ENCODE data around the gene CAPN12.

Gene CAPN12

DNA sequence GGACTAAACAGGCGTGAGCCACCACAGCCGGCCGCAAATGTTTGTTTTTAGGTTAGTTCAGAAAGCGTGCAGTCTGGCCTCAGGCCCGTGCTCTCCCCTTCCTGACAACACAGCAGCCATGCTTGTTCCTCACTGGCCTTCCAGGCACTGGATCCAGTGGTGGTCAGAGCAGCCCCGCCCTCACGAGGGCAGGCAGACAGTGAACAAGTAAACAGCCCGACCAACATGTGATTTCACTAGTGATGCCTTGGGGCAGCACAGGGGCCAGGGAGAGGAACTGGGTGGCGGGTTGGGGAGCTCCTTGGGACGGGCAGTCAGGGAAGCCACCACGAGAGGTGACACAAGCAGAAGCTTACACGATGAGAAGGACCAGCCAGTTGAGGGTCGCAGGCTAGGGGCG is 40.8 kb downstream of the CAPN12 start:
- H3K9me3 ChIP-seq, result no peaks in the 10 kb centered on the region
- H3K4me1 ChIP-seq (ENCODE audit: control insufficient read depth in 1 of 2, insufficient read depth in 1 of 2, low read depth in 1 of 2, low read length in 1 of 2), result no peaks in the 10 kb centered on the region
- H3K36me3 ChIP-seq, result peaks cover 87% of the 10 kb centered on the region
- no peak overlapping the region for H3K4me3 ChIP-seq (ENCODE audit: low read depth in 1 of 2, low read length in 1 of 2)
- H3K27ac ChIP-seq, result no peak overlapping the region
- H3K27me3 ChIP-seq, result no peaks in the 10 kb centered on the region
- TF ChIP-seq, protein P1, sequence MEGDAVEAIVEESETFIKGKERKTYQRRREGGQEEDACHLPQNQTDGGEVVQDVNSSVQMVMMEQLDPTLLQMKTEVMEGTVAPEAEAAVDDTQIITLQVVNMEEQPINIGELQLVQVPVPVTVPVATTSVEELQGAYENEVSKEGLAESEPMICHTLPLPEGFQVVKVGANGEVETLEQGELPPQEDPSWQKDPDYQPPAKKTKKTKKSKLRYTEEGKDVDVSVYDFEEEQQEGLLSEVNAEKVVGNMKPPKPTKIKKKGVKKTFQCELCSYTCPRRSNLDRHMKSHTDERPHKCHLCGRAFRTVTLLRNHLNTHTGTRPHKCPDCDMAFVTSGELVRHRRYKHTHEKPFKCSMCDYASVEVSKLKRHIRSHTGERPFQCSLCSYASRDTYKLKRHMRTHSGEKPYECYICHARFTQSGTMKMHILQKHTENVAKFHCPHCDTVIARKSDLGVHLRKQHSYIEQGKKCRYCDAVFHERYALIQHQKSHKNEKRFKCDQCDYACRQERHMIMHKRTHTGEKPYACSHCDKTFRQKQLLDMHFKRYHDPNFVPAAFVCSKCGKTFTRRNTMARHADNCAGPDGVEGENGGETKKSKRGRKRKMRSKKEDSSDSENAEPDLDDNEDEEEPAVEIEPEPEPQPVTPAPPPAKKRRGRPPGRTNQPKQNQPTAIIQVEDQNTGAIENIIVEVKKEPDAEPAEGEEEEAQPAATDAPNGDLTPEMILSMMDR (IDR thresholded peaks at IDR 0.05), result no peak

DNA sequence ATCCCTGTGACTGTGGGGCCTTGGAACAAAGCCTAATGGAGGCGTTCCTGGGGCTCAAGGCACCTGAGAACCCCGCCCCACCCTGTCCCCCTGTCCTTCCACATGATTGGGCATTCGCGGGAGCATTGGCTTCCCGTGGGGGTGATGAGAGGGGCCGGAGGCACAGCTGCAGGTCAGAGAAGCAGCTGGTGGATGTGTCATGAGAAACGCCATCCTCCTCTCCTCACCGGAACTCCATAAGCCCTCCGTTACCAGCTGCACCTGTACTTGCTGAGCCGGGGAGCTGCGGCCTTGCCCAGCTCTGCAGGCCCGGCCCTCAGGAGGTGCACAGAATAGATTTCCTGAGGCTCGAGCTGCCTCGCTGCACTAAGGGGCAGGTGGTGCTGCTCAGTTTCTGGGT is 42.0 kb downstream of the CAPN12 start:
- Histone ChIP-seq H3K4me3 (ENCODE audit: low read depth in 1 of 2, low read length in 1 of 2) (no peak overlapping the region), H3K4me1 (ENCODE audit: control insufficient read depth in 1 of 2, insufficient read depth in 1 of 2, low read depth in 1 of 2, low read length in 1 of 2) (no peaks in the 10 kb centered on the region), H3K36me3 (peaks cover 75% of the 10 kb centered on the region), H3K27ac (no peak overlapping the region), H3K9me3 (no peaks in the 10 kb centered on the region), H3K27me3 (no peaks in the 10 kb centered on the region)
- TF ChIP-seq, protein P1 (IDR thresholded peaks at IDR 0.05), result no peak

DNA sequence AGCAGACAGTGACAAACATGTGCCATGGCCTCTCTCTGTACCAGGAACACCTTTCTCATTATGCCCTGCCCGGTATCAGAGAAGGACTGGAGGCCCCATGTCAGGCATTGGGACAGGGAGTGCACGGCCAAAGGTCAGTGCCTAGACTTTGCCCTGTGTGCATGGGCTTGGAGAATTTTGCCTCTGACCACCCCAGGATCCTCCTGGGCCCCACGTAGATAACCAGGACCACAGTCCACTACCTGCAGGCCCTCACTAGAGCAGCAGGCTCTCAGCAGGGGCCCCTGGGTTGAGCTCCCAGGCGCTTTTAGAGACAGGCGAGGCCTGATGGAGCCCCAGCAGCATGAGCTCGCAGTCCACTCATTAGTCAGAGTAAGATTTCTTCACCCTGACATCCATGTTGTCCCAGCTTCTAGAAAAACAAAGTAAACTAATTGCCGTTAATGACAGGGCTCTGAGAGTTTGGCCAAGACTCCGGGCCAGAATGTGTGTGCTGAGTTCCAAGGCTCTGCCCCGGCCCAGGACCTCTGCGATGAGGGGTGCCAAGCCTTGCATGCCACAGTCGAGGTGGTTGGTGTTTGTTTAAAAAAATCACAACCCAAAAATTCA is 42.7 kb downstream of the CAPN12 start:
- TF ChIP-seq, protein P1 (IDR thresholded peaks at IDR 0.05), result no peak
- Histone ChIP-seq H3K36me3 (peaks cover 68% of the 10 kb centered on the region), H3K9me3 (no peaks in the 10 kb centered on the region), H3K4me3 (ENCODE audit: low read depth in 1 of 2, low read length in 1 of 2) (no peak overlapping the region), H3K27me3 (no peaks in the 10 kb centered on the region), H3K4me1 (ENCODE audit: control insufficient read depth in 1 of 2, insufficient read depth in 1 of 2, low read depth in 1 of 2, low read length in 1 of 2) (no peaks in the 10 kb centered on the region), H3K27ac (no peak overlapping the region)

DNA sequence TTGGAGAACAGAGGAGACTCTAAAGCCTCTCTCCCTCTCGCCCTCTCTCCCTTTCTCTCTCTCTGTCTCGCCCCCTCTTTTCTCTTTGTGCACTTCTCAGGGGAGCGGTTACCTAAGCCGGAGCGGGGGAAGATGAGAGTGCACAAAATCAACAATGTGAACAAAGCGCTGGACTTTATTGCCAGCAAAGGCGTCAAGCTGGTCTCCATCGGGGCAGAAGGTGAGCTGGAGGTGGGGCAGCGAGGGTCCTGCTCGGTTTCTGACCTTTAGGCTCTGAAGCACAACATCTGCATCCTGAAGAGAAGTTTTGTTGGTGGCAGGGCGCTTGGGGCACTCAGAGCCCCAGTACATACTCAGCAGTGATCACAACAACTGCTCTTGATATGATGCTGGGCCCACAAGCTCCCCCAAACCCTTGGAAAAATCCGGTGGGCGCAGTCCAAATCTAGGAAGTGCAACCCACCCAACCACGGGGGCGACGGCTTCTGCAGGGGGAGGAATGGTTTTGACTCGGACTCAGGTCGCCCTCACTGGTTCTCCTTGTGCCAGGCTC is 43.3 kb downstream of the CAPN12 start:
- H3K4me1 ChIP-seq (ENCODE audit: control insufficient read depth in 1 of 2, insufficient read depth in 1 of 2, low read depth in 1 of 2, low read length in 1 of 2), result peaks cover 2 to 4% of the 10 kb centered on the region in 2 experiments
- TF ChIP-seq, protein P1 (IDR thresholded peaks at IDR 0.05), result no peak
- H3K9me3 ChIP-seq, result no peaks in the 10 kb centered on the region
- H3K27me3 ChIP-seq, result no peaks in the 10 kb centered on the region
- peaks cover 62% of the 10 kb centered on the region for H3K36me3 ChIP-seq
- no peak overlapping the region for H3K4me3 ChIP-seq (ENCODE audit: low read depth in 1 of 2, low read length in 1 of 2)
- H3K27ac ChIP-seq, result no peak overlapping the region

DNA sequence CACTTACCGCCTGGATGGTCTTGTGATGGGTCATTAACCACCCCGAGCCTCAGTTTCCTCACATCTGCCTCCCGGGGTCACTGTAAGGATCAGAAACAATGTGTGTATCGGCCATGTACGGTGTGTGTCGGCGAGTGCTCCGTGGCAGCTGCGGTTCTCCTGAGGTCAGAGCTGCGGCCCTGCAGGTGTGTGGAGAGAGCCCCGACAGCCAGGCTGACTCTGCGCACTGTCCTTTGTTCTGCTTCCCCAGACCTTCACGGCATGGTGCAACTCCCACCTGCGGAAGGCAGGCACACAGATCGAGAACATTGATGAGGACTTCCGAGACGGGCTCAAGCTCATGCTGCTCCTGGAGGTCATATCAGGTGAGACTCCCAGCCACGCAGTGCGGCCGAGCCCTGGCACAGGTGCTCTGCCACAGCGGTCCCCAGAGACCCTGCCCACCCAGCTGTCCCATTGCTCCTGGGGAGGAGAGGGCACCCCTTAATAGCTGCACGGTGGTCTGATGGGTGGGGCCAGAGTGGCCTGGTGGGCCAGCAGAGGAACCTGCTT is 43.8 kb downstream of the CAPN12 start:
- Histone ChIP-seq H3K36me3 (peaks cover 56% of the 10 kb centered on the region), H3K27ac (no peak overlapping the region), H3K27me3 (no peaks in the 10 kb centered on the region), H3K9me3 (no peaks in the 10 kb centered on the region), H3K4me1 (ENCODE audit: control insufficient read depth in 1 of 2, insufficient read depth in 1 of 2, low read depth in 1 of 2, low read length in 1 of 2) (peaks cover 7 to 9% of the 10 kb centered on the region in 2 experiments), H3K4me3 (ENCODE audit: low read depth in 1 of 2, low read length in 1 of 2) (no peak overlapping the region)
- TF ChIP-seq, protein P1 (IDR thresholded peaks at IDR 0.05), result no peak
